GM18867 (cell line): ENCODE data around the gene LRIT2.

ENCODE experiments used
- ATAC-seq: cut with Tn5 transposase; IDR thresholded peaks from one replicate; pipeline ENCODE4 v1.9.1; 2021; ENCODE audit warnings: mild to moderate bottlenecking, moderate library complexity; ENCODE audit not compliant: unreplicated experiment

Gene LRIT2, protein sequence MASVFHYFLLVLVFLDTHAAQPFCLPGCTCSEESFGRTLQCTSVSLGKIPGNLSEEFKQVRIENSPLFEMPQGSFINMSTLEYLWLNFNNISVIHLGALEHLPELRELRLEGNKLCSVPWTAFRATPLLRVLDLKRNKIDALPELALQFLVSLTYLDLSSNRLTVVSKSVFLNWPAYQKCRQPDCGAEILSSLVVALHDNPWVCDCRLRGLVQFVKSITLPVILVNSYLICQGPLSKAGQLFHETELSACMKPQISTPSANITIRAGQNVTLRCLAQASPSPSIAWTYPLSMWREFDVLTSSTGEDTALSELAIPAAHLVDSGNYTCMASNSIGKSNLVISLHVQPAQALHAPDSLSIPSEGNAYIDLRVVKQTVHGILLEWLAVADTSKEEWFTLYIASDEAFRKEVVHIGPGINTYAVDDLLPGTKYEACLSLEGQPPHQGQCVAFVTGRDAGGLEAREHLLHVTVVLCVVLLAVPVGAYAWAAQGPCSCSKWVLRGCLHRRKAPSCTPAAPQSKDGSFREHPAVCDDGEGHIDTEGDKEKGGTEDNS

DNA sequence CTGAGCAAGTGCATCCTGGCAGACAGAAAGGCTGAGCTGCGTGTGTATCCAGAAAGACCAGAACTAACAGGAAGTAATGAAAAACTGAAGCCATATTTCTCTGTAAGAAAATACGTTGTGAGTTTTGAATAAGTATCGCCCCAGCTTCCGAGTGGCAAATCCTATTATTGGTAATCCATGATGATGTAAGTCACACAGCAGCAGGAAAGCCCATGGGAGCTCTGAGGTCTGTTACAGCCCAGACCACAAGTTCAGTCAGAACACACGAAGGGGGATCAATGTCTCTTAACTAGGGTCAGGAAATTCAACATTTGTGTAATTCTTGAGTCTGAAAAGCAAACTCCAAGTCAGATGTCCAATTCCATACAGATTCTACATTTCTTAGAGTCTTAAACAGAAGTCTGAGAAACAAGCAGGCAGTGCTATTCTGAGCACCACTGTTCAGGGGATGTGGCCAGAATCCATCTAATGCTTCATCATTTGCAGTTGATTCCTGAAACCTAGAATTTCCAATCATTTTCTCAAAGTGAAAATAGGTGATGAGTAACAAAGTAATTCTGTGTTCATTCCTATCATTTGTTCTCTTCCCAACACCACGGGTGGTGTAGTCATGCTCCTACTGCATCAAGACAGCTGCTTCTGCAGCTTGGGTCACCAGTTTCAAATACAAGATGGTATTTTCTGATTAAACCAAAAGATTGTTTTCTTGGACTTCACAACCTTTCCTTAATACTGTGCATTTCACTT is at the start of gene LRIT2:
Gene LRIT2, minus strand, starts transcription at position 118 of the 747 bp plus-strand sequence. Its CDS starts 24 bp downstream, at position 94.
- ATAC-seq: no peak

GRCh38 chr10:84270708-84271107 is 45.4 kb upstream of the LRIT2 start:
- ATAC-seq: no peak

GRCh38 chr10:84269773-84270172 is 44.4 kb upstream of the LRIT2 start:
- ATAC-seq: no peak

GRCh38 chr10:84269162-84269561 is 43.8 kb upstream of the LRIT2 start:
- ATAC-seq: no peak

DNA sequence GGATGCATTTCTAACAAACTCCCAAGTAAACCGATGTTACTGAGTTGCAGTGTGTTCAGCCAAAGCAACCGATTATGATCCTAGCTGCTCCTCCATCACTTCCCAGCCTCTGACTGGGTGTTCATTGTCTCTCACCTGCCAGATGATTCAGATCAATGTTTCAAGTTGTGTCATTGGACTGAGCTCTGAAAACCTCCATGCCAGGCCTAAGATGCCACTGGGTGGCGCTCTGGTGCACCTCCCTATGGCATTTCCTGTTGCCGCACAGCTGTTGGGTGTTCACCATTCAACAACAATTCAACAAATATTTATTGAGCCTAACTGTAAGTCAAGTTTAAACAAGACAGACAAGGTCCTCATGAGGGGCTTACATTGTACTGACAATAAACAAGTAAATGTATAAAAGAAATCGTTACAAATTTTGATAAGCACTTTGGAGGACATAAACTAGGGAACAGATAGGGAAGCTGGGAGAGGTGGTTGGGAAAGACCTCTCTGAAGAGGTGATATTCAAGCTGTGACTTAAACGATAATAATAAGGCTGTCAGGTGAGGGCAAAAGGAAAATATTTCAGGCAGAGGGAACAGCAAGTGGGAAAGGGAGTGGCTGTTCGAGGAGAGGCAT is 42.3 kb upstream of the LRIT2 start:
- ATAC-seq: peak; percentile 61

GRCh38 chr10:84265418-84265817 is 40.1 kb upstream of the LRIT2 start:
- no peak for ATAC-seq

GRCh38 chr10:84264611-84265141 is 39.3 kb upstream of the LRIT2 start:
- peak; percentile 92 for ATAC-seq

GRCh38 chr10:84263716-84264115 is 38.4 kb upstream of the LRIT2 start:
- no peak for ATAC-seq

DNA sequence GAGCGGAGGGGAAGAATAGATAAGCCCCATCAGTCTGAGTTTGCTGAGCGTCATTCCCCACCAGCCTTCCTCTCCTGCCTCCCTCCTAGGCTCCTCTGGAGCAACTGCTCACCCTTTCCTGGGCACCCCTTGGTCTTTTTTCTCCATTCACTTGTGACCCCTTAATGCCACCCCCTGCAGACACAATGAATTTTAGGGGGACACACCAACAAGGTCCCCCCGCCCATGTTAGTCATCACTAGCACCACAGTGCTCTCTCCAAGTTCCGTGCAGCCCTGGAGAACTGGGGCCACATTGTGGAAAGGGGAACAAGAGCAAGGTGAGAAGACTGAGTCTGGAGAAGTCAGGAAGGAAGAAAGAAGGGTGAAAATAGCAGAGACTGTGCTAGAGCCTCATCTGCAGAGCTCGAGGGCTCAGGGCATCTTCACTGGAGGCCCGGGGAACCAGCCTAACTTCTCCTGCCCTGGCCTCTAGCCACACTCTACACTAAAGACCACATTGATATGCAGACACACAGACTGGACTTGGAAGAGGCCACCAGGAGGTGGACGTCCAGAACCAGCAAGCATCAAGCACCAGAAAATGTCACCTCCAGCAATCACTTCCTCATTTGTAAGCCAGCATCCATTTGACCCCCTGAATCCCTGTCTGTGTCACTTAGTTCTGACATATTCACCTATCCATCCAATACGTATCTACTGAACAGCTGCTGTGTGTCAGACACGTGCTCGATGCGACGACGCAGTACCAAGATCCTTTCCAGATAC is 37.0 kb upstream of the LRIT2 start:
- ATAC-seq: no peak

GRCh38 chr10:84261236-84261915 is 36.0 kb upstream of the LRIT2 start:
- ATAC-seq: no peak

GRCh38 chr10:84258034-84258695 is 32.8 kb upstream of the LRIT2 start:
- ATAC-seq: no peak

GRCh38 chr10:84257343-84258020 is 32.1 kb upstream of the LRIT2 start:
- no peak for ATAC-seq

GRCh38 chr10:84256510-84257342 is 31.4 kb upstream of the LRIT2 start:
- peak; percentile 80 for ATAC-seq

DNA sequence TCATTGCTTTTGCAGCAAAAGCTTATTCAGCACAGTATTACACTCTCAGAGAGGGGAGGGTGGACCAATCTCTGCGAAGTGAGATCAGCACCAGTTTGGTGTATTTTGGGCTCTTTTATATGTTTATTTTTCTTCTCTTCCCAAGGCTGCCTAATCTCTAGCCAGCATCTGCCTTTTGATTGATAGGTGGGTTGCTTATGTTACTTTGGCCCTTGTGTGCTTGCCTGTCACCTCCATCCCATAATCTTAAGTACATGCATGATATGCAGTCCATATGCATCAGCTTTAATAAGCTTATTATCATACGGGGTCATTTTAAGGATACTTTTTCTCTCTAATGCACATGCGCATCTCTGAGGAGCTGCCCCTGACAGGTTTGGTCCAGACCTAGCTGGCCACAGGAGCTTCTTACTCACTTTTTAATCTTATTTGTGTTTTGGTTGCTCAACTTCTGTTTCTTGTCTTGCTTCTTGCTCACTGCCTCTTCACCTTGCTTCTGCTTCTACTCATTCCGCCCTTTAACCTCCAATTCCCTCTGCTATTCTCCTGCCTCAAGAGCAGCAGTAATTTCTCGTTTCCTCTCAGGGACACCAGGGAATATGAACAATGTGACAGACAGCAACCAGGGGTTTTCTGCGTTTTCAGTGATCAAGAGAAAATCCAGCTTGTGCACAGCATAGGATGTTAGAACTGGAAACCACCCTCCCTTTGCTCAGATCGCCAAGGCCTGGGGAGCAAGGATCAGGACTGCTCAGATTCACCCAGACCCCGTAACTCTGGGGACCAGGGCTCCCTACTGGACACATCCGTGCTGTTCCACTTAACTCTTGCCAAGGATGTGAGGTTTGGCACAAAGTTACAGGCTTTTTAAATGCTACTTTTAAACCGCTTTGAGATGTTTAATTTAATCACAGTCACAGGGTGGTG is 29.5 kb upstream of the LRIT2 start:
- ATAC-seq: no peak

DNA sequence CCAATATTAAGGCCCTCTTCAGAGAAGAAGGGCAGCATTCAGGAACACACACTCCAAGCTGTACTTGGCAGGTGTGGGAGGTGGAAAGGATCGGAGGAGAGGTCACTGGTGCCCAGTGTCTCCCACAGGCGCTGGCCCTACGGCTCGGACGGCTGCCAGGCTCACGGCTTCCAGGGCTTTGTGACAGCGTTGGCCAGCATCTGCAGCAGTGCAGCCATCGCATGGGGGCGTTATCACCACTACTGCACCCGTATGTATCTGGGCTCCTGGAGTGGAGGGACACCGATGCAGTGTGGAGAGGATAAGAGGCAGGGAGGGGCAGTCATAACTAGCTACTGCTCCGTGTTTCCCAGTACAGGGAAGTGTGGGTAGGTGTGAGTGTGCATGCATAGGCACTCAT is 23.4 kb upstream of the LRIT2 start:
- no peak for ATAC-seq

DNA sequence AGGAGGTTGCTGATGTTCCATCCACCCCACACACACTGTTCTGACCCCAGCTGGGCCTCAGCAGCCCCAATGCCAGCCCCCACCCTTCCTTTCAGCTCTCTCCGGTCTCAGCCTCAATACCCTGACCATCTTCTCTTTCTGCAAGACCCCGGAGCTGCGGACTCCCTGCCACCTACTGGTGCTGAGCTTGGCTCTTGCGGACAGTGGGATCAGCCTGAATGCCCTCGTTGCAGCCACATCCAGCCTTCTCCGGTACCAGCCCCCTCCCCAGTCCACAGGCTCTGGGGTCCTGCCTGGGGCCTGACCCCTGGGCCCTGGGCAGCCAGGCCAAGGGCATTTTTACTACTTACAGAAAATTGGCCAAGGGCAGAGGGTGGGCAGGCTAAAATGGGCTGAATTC is 22.2 kb upstream of the LRIT2 start:
- ATAC-seq: no peak
